ENCODE data around the gene BPIFB3. TPM values are rescaled to one million over a fixed set of nuclear protein-coding genes. Genes with fewer than 3 reads are reported as not detected.

The BPIFB3 gene
- total RNA-seq, 4 donors from 2014 or later = not detected

DNA sequence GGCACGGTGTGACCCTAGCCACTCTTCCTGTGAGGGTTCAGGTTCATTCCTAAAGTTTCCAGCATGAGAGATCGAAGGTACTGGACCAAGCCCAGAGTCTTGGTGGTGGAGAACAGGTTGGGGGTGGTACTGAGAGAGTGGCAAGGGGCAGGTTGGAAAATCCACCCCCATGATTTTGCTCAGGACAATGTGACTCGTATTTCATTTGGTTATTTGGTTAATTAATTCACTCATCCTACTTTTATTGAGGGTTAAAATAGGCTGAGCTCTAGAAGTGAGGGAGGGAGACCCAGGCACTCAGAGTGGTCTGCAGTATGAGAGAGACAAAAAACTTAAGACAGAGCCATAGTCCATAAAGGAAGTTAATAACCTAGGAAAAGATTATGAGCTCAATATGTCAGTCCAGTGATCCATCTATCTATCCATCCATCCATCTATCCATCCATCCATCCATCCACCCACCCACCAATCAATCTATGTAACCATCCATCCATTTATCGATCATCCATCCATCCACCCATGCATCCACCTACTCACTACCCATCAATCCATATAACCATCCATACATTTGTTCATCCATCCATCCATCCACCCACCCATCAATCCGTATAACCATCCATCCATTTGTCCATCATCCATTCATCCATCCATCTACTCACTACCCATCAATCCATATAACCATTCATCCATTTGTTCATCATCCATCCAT is 28.9 kb upstream of the BPIFB3 start:
- DNase-seq = no peak
- Histone ChIP-seq H3K9me3 (no peaks in the 10 kb centered on the region), H3K4me3 (replicated peaks in 1 of 3) (no peak overlapping the region), H3K27me3 (no peaks in the 10 kb centered on the region), H3K4me1 (no peaks in the 10 kb centered on the region), H3K36me3 (no peaks in the 10 kb centered on the region), H3K27ac (no peak overlapping the region)
- intact Hi-C loops (cut with DNase I) = no loop called here
- WGBS, 2 donors = 78 to 83% methylated on average over 5 of the region's 5 CpGs
- TF ChIP-seq POLR2A (IDR thresholded peaks at IDR 0.05) (no peak), CTCF (IDR thresholded peaks at IDR 0.05) (no peak)

DNA sequence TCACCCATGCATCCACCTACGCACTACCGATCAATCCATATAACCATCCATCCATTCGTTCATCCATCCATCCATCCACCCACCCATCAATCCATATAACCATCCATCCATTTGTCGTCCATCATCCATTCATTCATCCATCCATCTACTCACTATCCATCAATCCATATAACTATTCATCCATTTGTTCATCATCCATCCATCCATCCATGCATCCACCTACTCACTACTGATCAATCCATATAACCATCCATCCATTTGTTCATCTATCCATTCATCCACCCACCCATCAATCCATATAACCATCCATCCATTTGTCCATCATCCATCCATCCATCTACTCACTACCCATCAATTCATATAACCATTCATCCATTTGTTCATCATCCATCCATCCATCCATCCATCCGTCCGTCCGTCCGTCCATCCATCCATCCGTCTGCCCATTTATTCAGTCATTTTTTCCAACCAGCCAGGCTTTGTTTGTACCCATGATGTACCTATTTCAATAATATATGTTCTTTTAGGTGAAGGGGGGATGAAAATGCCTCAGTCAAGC is 28.3 kb upstream of the BPIFB3 start:
- Histone ChIP-seq H3K27ac (no peak overlapping the region), H3K9me3 (no peaks in the 10 kb centered on the region)

GRCh38 chr20:33026072-33026778 is 27.5 kb upstream of the BPIFB3 start:
- WGBS, 2 donors = 72 to 81% methylated on average over 5 of the region's 5 CpGs
- Histone ChIP-seq H3K4me1 (no peaks in the 10 kb centered on the region), H3K9me3 (no peaks in the 10 kb centered on the region), H3K4me3 (replicated peaks in 1 of 3) (no peak overlapping the region), H3K27me3 (no peaks in the 10 kb centered on the region), H3K36me3 (no peaks in the 10 kb centered on the region), H3K27ac (no peak overlapping the region)
- TF ChIP-seq CTCF (IDR thresholded peaks at IDR 0.05) (no peak), POLR2A (IDR thresholded peaks at IDR 0.05) (no peak)
- DNase-seq = no peak
- intact Hi-C loops (cut with DNase I) = no loop called here

More for the DNA sequence above, 28.3 kb upstream of the BPIFB3 start:
- 68 to 89% methylated on average over 9 of the region's 9 CpGs for whole genome bisulfite sequencing, 2 donors
- DNase-seq = no peak
- Histone ChIP-seq H3K27me3 (no peaks in the 10 kb centered on the region), H3K4me1 (no peaks in the 10 kb centered on the region), H3K4me3 (replicated peaks in 1 of 3) (no peak overlapping the region), H3K36me3 (no peaks in the 10 kb centered on the region)
- intact Hi-C loops (cut with DNase I) = no loop called here
- no peak for TF ChIP-seq CTCF (IDR thresholded peaks at IDR 0.05)
- no peak for TF ChIP-seq POLR2A (IDR thresholded peaks at IDR 0.05)

DNA sequence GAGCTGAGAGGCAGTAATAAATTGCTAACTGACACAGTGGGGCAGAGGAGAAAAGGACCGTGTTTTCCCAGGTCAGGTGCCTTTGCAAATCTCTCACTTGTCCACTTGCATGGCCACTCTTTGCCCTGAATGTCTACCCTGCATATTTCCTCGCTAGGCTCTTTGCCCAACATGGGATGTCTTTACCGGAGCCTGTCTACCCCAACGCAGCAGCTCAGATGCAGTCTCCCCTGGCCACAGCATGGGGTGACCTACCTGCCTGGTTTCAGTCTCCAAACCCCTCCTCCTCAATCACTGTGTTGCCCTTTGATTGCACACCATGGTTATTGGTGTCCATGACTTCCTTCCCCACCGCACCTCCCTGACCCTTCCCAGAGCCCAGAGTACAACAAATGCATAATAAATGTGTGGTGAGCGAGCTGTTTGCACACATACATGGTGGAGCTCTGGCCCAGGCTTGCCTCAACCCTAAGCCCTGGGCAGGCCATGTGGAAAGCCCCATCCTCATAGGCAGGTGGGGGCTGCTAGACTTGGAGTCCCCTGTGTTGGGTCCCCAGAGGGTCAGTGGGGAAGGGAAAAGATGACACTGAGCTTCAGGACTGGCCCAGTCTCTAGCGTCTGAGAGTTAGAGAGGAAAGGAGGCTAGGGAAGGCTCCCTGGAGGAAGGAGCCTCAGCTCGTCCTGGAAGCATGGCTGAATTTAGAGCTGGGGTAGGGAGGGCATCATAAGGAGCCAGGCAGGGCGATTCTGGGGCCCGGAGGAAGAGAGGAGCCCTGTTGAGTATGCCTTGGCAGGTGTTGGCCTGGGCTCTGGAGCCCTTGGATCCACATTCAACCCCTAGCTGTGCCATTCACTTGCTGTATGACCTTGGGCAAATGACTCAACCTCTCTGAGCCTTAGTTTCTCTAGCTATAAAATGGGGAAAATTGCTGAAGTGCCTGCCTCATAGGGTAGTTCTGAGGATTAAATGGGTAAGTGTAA is 26.6 kb upstream of the BPIFB3 start:
- 85 to 87% methylated on average over 10 of the region's 10 CpGs for WGBS, 2 donors
- H3K27me3 ChIP-seq = no peaks in the 10 kb centered on the region
- no peak for TF ChIP-seq CTCF (IDR thresholded peaks at IDR 0.05)
- no peak for TF ChIP-seq POLR2A (IDR thresholded peaks at IDR 0.05)

More for the DNA sequence above, 26.6 kb upstream of the BPIFB3 start:
- H3K4me3 ChIP-seq (replicated peaks in 1 of 3) = no peak overlapping the region
- intact Hi-C loops (cut with DNase I) = no loop called here
- DNase-seq = no peak
- H3K9me3 ChIP-seq = no peaks in the 10 kb centered on the region
- no peaks in the 10 kb centered on the region for H3K4me1 ChIP-seq
- no peak overlapping the region for H3K27ac ChIP-seq
- no peaks in the 10 kb centered on the region for H3K36me3 ChIP-seq

All from thyroid gland (tissue), 4 donors.